ENCODE measurements around the gene TNFRSF13B. TPM values are rescaled to one million over a fixed set of nuclear protein-coding genes. Genes with fewer than 3 reads are reported as not detected.

TNFRSF13B gene
- total RNA-seq, 1 experiment from 2014 or later = 0.28 TPM

DNA sequence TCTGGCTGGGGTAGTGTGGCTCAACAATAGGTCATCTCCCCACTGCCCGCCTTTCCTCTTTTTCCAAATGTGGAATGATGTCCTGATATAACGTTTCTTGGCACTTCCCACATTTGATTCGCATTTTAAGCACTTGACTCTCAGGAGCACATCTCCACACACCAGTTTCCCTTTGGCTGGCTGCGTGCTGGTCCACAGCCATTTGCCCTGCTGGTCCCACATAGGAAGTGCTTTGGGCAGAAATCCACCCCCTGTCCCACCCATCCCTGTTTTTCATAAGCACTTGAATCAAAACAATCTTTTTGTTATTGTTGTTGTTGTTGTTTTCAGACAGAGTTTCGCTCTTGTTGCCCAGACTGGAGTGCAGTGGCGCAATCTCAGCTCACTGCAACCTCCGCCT lies 24.0 kb upstream of the TNFRSF13B start:
- H3K9me3 Mint-ChIP-seq = peaks cover 2 to 3% of the 10 kb centered on the region in 2 experiments; a peak in 2 of 5 replicates
- peaks cover 0 to 1% (median 0%) of the 10 kb centered on the region in 3 experiments; a peak in 1 of 7 replicates for H3K36me3 Mint-ChIP-seq (ENCODE audit: insufficient read depth in 1 of 3, low read depth in 3 of 3)
- Histone ChIP-seq H2AK5ac (ENCODE audit: insufficient read length, low read length) (no peak overlapping the region), H4K91ac (ENCODE audit: insufficient read length, low read depth, low read length) (no peak overlapping the region), H2BK120ac (ENCODE audit: low read depth, low read length, poor library complexity, severe bottlenecking) (no peak overlapping the region), H3K18ac (ENCODE audit: insufficient read length, low read depth, low read length) (no peak overlapping the region), H3K9ac (ENCODE audit: extremely low read depth, insufficient read length, low read length) (no peak overlapping the region), H3K9me3 (ENCODE audit: control insufficient read depth, low read depth, low read length) (no peaks in the 10 kb centered on the region), H2BK5ac (ENCODE audit: insufficient read length, low read length) (no peak overlapping the region), H3T11ph (ENCODE audit: low read length) (no peak overlapping the region), H3K27ac (ENCODE audit: insufficient read length, low read depth, low read length) (no peak overlapping the region), H4K8ac (replicated peaks; ENCODE audit: insufficient read length, low read depth, low read length) (no peak overlapping the region), H3K79me1 (ENCODE audit: insufficient read depth, low read depth, low read length, poor library complexity, severe bottlenecking) (no peaks in the 10 kb centered on the region), H3K4ac (ENCODE audit: low read depth, low read length) (no peak overlapping the region), H3K79me2 (ENCODE audit: insufficient read depth, low read length) (no peaks in the 10 kb centered on the region), H2BK20ac (ENCODE audit: low read depth, low read length, poor library complexity, severe bottlenecking) (no peak overlapping the region), H3K4me2 (ENCODE audit: insufficient read depth, insufficient read length, low read length) (no peak overlapping the region), H4K20me1 (ENCODE audit: control insufficient read depth, insufficient read depth, insufficient read length) (no peaks in the 10 kb centered on the region), H2BK12ac (ENCODE audit: insufficient read length, low read depth, low read length) (no peak overlapping the region), H3K14ac (ENCODE audit: insufficient read depth, low read length) (no peak overlapping the region), H3K23me2 (ENCODE audit: insufficient read length, low read depth, low read length, poor library complexity, severe bottlenecking) (no peaks in the 10 kb centered on the region), H3K4me1 (ENCODE audit: insufficient read depth, low read length) (no peaks in the 10 kb centered on the region), H3K27me3 (ENCODE audit: insufficient read depth, low read length) (no peaks in the 10 kb centered on the region), H3K23ac (ENCODE audit: insufficient read length, low read depth, low read length) (no peak overlapping the region), H3K56ac (ENCODE audit: insufficient read length, low read depth, low read length) (no peak overlapping the region), H4K5ac (ENCODE audit: insufficient read length, low read depth, low read length) (no peak overlapping the region), H2BK15ac (ENCODE audit: low read depth, low read length) (no peak overlapping the region), H2AFZ (ENCODE audit: low read length) (no peak overlapping the region)
- H3K27ac Mint-ChIP-seq = peak overlapping the region in 1 of 3 experiments; percentile 80; a peak in 1 of 7 replicates
- H3K27me3 Mint-ChIP-seq (ENCODE audit: low read depth) = no peaks in the 10 kb centered on the region
- no peak overlapping the region for H3K4me3 Mint-ChIP-seq
- TF ChIP-seq, protein P1, sequence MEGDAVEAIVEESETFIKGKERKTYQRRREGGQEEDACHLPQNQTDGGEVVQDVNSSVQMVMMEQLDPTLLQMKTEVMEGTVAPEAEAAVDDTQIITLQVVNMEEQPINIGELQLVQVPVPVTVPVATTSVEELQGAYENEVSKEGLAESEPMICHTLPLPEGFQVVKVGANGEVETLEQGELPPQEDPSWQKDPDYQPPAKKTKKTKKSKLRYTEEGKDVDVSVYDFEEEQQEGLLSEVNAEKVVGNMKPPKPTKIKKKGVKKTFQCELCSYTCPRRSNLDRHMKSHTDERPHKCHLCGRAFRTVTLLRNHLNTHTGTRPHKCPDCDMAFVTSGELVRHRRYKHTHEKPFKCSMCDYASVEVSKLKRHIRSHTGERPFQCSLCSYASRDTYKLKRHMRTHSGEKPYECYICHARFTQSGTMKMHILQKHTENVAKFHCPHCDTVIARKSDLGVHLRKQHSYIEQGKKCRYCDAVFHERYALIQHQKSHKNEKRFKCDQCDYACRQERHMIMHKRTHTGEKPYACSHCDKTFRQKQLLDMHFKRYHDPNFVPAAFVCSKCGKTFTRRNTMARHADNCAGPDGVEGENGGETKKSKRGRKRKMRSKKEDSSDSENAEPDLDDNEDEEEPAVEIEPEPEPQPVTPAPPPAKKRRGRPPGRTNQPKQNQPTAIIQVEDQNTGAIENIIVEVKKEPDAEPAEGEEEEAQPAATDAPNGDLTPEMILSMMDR (conservative IDR thresholded peaks at IDR 0.05) = no peak
- no peak for DNase-seq
- H3K4me1 Mint-ChIP-seq = peaks cover 0 to 5% of the 10 kb centered on the region in 2 experiments; a peak in 1 of 4 replicates
- no CpG with 5 or more reads among the region's 7 CpGs for WGBS (ENCODE audit: extremely low coverage, insufficient read length, low lambda C conversion rate)

All from H9 (cell line).